Medulla oblongata (tissue), 1 donor: ENCODE measurements around the gene STX7.
"Not testable (repeated sequence)": the region's sequence is repeated elsewhere in the genome, so short reads cannot be mapped to it uniquely, and the experiment has no call there.

ENCODE experiments used
- DNase-seq: peaks from one replicate; pipeline ENCODE4 v3.0.0-alpha.2; 2015; ENCODE audit errors: extremely low spot score

STX7 gene, protein sequence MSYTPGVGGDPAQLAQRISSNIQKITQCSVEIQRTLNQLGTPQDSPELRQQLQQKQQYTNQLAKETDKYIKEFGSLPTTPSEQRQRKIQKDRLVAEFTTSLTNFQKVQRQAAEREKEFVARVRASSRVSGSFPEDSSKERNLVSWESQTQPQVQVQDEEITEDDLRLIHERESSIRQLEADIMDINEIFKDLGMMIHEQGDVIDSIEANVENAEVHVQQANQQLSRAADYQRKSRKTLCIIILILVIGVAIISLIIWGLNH

GRCh38 chr6:132512638-132513632 is at the start of gene STX7:
Gene STX7, minus strand, starts transcription at chr6:132513116. Its CDS starts 9,586 bp downstream, at chr6:132503530.
- peak; percentile 97 for DNase-seq

DNA sequence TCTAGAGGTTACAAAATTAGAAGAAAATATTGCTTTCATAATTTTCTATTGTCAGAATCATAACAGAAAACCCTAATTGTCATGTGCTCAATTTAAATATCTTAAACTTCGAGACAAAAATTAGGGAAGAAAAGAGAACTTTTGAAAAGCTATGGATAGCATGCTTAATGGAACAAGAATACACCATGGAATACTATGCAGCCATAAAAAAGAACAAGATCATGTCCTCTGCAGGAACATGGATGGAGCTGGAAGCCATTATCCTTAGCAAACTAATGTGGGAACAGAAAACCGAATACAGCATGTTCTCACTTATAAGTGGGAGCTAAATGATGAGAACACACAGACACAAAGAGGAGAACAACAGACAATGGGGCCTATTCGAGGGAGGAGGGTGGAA is 47.2 kb upstream of the STX7 start:
- not testable (repeated sequence) for DNase-seq

DNA sequence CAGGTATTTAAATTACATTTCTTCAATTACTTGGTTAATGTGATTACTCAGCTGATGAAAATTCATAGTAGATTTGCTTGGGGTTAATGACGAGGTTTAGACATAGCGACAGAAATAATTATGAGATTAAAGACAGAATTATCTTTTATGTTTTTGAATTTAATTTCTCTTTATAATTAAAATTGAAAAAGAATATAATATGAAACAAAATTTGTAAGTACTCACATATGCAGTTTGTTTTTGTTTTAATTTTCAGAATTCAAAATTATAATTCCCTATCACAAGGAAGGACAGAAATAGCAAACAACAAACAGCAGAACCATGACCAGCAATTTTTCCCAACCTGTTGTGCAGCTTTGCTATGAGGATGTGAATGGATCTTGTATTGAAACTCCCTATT is 39.5 kb upstream of the STX7 start, which contains the start of gene TAAR8:
TSS of gene TAAR8 (plus strand) at position 301 of the 400 bp plus-strand sequence. CDS start at position 322, 21 bp downstream.
- no peak for DNase-seq

- no peak for DNase-seq
These were observed 38.3 kb upstream of the STX7 start for GRCh38 chr6:132551214-132551613.

DNA sequence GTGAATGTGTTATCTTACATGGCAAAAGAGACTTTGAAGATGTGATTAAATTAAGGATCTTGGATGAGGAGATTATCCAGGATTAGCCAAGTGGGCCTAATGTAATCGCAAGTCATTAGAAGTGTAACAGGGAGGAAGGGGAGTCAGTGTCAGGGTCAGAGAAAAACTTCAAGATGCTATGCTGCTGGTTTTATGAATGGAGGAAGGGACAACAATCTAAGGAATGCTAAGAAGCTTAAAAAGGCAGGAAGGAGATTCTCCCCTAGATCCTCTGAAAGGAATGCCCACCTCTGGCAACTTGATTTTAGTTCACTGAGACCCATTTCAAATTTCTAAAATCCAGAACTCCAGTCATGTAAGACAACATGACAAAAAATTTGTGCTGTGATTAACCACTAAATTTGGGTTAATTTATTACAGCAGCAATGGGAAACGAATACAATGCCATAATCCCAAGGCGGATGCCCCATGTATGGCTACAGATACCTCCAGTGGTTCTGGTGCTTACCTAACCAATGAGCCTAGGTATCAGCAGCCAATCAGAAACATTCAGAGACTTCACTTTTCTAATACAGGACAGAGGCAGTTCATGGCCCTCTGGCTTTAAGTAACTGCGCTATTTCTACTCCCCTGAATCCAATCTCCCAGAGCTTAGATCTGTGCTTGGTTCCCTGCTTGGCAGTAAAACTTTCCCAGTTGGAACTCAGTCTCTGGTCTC is 36.0 kb upstream of the STX7 start:
- DNase-seq = no peak

DNA sequence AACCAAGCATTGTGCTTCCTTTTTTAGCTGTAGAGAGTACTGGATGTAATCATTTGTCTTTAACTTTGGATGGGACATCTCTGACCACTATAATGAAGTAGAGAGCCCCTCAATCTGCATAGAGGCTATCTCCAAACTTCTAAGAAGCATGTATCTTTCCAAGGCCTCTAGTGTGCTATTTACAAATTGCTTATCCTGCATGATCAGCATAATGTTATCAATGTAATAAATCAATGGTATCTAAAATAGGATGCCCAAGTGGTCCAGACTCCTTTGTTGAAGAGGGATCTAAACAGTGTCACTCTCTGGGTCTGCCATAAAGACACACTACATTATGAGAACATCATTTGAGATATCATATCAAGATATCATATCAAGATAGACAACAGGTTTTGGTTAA is 31.9 kb upstream of the STX7 start:
- no peak for DNase-seq

- no peak for DNase-seq
These were observed 25.1 kb upstream of the STX7 start, which contains the start of gene TAAR9 for GRCh38 chr6:132537977-132538376. Gene TAAR9, plus strand, starts transcription at chr6:132538277. Its CDS starts 13 bp downstream, at chr6:132538290.

- no peak for DNase-seq
These were observed 24.2 kb upstream of the STX7 start for GRCh38 chr6:132537145-132537544.

DNA sequence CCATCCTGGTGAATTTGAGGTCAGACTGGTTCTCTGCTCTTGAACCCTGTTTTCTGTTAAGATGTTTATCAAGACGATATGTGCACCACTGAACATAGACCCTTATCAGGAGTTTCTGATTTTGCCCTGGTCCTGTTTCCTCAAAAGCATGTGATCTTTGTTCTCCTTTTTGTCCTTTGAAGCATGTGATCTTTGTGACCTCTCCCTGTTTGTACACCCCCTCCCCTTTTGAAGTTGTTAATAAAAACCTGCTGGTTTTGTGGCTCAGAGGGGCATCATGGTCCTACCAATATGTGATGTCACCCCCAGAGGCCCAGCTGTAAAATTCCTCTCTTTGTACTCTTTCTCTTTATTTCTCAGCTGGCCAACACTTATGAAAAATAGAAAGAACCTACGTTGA is 21.6 kb upstream of the STX7 start:
- not testable (repeated sequence) for DNase-seq

- DNase-seq = peak; percentile 84
These were observed 17.5 kb upstream of the STX7 start for GRCh38 chr6:132530293-132530974.

GRCh38 chr6:132527791-132528190 is 14.9 kb upstream of the STX7 start:
- no peak for DNase-seq

DNA sequence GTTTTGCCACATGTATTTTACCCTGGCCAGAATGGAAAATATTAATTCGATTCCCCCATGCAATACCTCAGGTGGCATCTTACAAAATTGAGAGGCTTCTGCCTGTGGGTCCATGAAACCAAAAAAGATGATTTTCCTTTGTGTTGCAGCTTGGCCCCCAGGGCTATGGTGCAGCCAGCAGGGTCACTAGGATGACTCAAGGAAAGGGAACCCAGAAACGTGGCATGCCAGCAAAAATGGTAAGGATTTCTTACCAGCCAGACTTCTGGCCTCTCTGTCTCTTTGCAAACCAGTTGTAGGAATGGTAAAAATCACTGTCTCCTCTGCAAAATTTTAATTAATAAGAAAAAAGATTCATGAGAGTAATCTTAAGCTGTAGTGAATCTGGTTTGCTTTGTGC is 13.5 kb upstream of the STX7 start:
- DNase-seq = no peak

- DNase-seq = no peak
These were observed 12.9 kb upstream of the STX7 start for GRCh38 chr6:132525866-132526265.

DNA sequence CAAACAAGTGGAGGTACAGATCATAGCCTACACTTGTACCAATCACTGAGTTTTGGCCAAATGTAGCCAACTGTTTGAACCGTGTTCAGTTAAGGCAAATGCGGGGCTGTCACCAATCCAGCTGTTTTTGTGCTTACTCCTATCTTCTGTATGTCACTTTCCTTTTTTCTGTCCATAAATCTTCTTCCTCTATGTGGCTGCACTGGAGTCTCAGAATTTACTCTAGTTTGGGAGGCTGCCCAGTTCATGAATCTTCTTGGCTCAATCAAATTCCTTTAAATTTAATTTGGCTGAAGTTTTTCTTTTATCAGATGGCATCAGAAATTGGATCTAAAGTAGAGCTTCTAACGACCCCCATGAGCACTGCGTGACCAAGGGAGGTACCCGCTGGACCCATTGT is 11.7 kb upstream of the STX7 start:
- DNase-seq = no peak

DNA sequence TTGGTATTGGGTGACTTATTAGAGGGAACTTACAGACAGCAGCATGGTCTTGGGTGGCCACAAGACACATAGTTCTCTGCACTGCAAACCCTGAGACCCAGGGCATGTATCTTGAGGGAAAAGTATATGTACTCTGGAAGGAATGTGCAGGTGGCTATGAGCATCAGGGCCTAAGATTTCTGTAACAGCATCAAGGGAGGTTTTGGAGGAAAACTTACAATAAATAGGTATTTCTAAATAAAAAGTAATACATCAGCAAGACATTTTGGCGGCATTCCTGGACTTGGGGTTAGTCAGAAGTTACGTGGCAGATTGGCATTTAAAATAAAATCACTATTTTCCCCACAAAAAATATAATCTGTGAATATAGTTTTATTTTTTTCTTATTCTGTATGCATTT is 8.0 kb upstream of the STX7 start:
- DNase-seq = no peak

GRCh38 chr6:132515386-132515785 is 2.5 kb upstream of the STX7 start:
- DNase-seq = no peak

GRCh38 chr6:132513831-132514545 is 1.1 kb upstream of the STX7 start:
- peak; percentile 70 for DNase-seq

- DNase-seq = peak; percentile 79
These were observed 626 bp downstream of the STX7 start for GRCh38 chr6:132512342-132512637.

DNA sequence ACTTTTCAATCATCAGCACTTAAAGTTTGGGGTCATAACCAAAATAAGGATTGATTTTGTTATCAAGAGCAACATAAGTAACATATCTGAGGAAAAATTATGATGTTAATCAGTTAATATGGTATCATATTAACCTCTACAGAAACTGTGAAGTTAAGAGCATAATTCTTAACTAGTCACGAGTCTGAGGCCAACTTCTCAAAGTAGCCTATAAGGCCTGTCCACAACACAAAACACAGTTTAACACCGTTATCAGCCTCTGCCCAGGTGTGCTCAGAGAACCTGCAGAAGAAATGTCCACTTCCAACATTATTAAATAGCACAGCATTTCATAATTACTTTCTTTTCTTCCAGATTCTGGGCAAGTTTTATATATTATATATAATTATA is 1.1 kb downstream of the STX7 start:
- DNase-seq = no peak

DNA sequence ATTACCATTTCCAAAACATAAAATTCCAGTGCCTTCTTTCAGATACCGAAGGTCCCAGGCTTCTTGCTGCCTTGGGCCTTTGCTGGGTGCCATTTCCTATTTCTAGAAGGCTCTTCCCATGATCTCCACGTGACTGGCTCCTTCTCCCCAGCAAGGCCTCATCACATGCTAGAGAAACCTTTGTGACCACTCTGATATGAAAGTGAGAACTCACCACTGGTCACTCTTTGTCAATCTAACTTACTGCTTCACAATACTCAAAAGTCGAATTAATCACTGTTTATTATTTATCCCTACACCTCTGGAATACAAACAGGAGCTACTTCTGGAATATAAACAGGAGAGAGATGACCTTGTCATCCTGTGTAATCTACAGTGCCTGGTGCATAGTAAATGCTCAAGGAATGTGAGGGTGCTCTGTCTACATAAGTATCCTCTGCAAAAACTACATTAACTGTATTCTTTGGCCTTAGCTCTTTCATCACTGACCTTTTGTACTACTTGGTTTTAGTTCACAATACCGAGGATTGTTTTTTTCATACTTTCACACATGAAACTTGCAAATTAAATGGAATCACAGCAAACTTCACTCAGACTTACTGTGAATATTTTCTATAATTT is 1.6 kb downstream of the STX7 start:
- peak; percentile 80 for DNase-seq
